ENCODE results near the gene ADCY9. TPM values are rescaled to one million over a fixed set of nuclear protein-coding genes. Genes with fewer than 3 reads are reported as not detected.

Gene ADCY9
- polyA plus RNA-seq, 3 donors, result 0.44 to 9.3 (median 0.67) TPM

- no peak overlapping the region for H3K27ac ChIP-seq (ENCODE audit: low read depth in 1 of 2, low read length in 2 of 2)
- Mint-ChIP-seq H3K4me3 (no peak overlapping the region), H3K4me1 (no peaks in the 10 kb centered on the region), H3K9me3 (peaks cover 0 to 6% (median 0%) of the 10 kb centered on the region in 7 donors), H3K27me3 (ENCODE audit: low read depth in 3 of 3) (peaks cover 1 to 12% (median 12%) of the 10 kb centered on the region in 3 donors), H3K27ac (no peak overlapping the region), H3K36me3 (no peaks in the 10 kb centered on the region)
- WGBS (ENCODE audit: insufficient coverage), result 76% methylated on average over 5 of the region's 5 CpGs
- H3K27me3 ChIP-seq (ENCODE audit: control insufficient read depth in 2 of 2, insufficient read depth in 2 of 2, low read length in 2 of 2), result no peaks in the 10 kb centered on the region
- no peaks in the 10 kb centered on the region for H3K36me3 ChIP-seq (replicated peaks in 1 of 2; ENCODE audit: control insufficient read depth in 1 of 2, insufficient read depth in 2 of 2, low read length in 2 of 2)
- no peak overlapping the region for H2AFZ ChIP-seq (ENCODE audit: insufficient read depth, low read depth, low read length, poor library complexity, severe bottlenecking)
- no peak for TF ChIP-seq CTCF (IDR thresholded peaks at IDR 0.05)
- H3K4me3 ChIP-seq (replicated peaks in 1 of 3; ENCODE audit: low read depth in 2 of 3, low read length in 3 of 3), result no peak overlapping the region
- H3K4me1 ChIP-seq (ENCODE audit: control insufficient read depth in 1 of 2, insufficient read depth in 2 of 2, low read length in 2 of 2), result no peaks in the 10 kb centered on the region
- H3K4me2 ChIP-seq (replicated peaks; ENCODE audit: extremely low read depth, low read length, poor library complexity, severe bottlenecking), result no peak overlapping the region
- H4K20me1 ChIP-seq (ENCODE audit: insufficient read depth, low read length), result no peaks in the 10 kb centered on the region
- intact Hi-C loops (cut with micrococcal nuclease), result no loop called here
- no peak overlapping the region for H3K9ac ChIP-seq (ENCODE audit: insufficient read depth, low read length, poor library complexity, severe bottlenecking)
- H3K79me2 ChIP-seq (ENCODE audit: insufficient read depth, low read length), result no peaks in the 10 kb centered on the region
- H3K9me3 ChIP-seq (replicated peaks in 1 of 2; ENCODE audit: control insufficient read depth in 1 of 2, insufficient read depth in 1 of 2, low read length in 2 of 2), result no peaks in the 10 kb centered on the region
- DNase-seq, result no peak
Measured at GRCh38 chr16:4152267-4152666, 36.0 kb upstream of the ADCY9 start.

DNA sequence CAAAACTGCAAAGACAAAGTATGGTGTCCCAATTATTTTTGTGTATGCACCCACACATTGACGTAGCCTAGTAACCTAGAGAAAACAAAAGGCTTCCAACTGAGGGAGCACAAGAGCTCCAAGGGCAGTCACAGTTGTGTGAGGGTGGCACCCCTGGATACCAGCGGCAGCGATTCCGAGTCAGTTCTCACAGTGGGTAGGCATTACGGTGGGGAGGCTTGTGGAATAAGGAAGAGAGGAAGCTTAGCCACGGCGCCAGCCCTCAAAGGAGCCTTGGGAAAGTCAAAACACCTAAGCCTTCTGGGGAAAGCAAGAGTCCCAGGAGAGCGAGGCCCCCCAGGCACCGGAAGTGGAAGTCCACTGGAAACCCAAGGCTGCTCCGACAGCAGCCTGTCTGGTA is 31.0 kb upstream of the ADCY9 start:
- Mint-ChIP-seq H3K9me3 (peaks cover 0 to 4% (median 0%) of the 10 kb centered on the region in 7 donors), H3K27me3 (ENCODE audit: low read depth in 3 of 3) (peaks cover 4 to 11% (median 7%) of the 10 kb centered on the region in 3 donors), H3K4me1 (peaks cover 9% of the 10 kb centered on the region), H3K4me3 (no peak overlapping the region), H3K36me3 (no peaks in the 10 kb centered on the region), H3K27ac (no peak overlapping the region)
- intact Hi-C loops (cut with micrococcal nuclease), result no loop called here
- H3K79me2 ChIP-seq (ENCODE audit: insufficient read depth, low read length), result no peaks in the 10 kb centered on the region
- no peak overlapping the region for H3K9ac ChIP-seq (ENCODE audit: insufficient read depth, low read length, poor library complexity, severe bottlenecking)
- no peaks in the 10 kb centered on the region for H3K9me3 ChIP-seq (replicated peaks in 1 of 2; ENCODE audit: control insufficient read depth in 1 of 2, insufficient read depth in 1 of 2, low read length in 2 of 2)
- H3K4me1 ChIP-seq (ENCODE audit: control insufficient read depth in 1 of 2, insufficient read depth in 2 of 2, low read length in 2 of 2), result peaks cover 8 to 9% of the 10 kb centered on the region in 2 donors
- no peaks in the 10 kb centered on the region for H3K36me3 ChIP-seq (replicated peaks in 1 of 2; ENCODE audit: control insufficient read depth in 1 of 2, insufficient read depth in 2 of 2, low read length in 2 of 2)
- H3K27me3 ChIP-seq (ENCODE audit: control insufficient read depth in 2 of 2, insufficient read depth in 2 of 2, low read length in 2 of 2), result no peaks in the 10 kb centered on the region
- no peak overlapping the region for H3K4me2 ChIP-seq (replicated peaks; ENCODE audit: extremely low read depth, low read length, poor library complexity, severe bottlenecking)
- H3K27ac ChIP-seq (ENCODE audit: low read depth in 1 of 2, low read length in 2 of 2), result no peak overlapping the region
- H3K4me3 ChIP-seq (replicated peaks in 1 of 3; ENCODE audit: low read depth in 2 of 3, low read length in 3 of 3), result no peak overlapping the region
- DNase-seq, result no peak
- WGBS (ENCODE audit: insufficient coverage), result 98% methylated on average over 10 of the region's 10 CpGs
- H4K20me1 ChIP-seq (ENCODE audit: insufficient read depth, low read length), result no peaks in the 10 kb centered on the region
- no peak for TF ChIP-seq CTCF (IDR thresholded peaks at IDR 0.05)
- H2AFZ ChIP-seq (ENCODE audit: insufficient read depth, low read depth, low read length, poor library complexity, severe bottlenecking), result no peak overlapping the region

All from CD14-positive monocyte (primary cell).